Measurements from ENCODE around the gene MESP2.

Gene MESP2

DNA sequence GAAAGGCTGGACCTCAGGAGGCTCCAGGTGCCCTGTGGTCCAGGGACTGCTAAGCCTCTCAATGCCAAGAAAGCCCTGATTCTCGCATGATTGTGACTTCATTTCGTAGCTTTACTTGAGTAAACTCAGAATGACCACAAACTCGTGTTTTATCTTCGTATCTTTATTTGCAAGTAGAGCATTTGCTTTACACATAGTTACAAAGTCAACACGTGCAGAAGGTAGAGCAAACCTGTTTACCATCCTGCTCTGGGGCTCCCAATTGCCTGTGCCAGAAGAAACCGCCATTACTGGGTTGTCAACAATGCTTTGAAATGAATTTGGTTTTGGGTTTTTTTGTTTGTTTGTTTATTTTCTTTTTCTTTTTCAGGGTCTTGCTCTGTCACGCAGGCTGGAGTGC is 19.2 kb upstream of the MESP2 start:
- DNase-seq, result no peak

DNA sequence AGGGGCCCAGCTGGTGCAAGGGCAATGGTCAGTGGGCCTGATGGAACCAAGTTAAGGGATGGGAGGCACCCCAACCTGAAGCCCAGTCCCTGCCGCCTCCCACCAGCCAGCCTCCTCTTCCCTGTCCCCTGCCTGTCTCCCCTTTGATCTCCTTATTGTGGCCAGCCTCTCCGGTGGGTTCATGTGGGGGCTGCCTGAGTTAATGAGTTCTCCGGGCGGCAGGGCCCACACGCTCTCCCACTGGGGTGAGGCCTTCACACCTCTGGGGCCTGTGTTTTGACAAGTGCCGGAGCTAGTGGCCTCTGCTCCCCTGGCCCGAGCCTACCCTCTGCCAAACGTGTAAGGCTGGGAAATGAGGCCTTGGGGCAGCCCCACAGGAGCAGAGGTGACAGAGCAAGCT is 17.8 kb upstream of the MESP2 start:
- DNase-seq, result no peak

DNA sequence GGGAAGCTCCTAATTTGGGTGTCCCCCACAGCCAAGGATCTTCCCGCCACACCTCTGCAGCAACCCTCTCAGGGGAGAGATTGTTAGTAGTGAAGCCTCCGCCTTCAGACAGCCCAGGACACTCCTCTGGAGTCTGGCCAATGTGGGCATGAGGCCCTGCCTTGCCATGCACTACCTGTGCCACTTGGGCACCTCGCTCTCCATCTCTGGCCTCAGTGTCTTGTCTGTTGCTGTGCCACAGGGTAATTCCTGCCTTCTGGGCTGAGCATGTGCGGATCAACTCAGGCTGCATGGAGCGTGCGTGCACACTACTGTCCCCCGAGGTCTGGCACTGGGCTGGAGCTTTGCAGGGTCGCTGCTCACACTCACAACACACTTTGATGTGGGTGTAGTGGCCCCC is 17.2 kb upstream of the MESP2 start:
- no peak for DNase-seq

DNA sequence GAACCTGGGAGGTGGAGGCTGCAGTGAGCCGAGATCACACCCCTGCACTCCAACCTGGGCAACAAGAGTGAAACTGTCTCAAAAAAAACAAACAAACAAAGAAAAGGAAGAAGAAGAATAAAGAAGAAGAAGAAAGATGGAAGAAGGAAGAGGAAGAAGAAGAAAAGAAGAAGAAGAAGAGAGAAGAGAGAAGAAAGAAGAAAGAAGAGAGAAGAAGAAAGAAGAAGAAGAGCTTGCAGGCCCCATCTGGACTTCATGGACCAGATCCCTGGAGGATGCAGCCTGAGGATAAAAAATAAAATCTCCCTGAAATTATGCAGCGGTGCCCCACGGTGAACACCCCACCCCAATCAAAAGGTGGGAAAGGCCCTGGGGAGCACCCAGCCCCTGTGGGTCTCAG is 16.3 kb upstream of the MESP2 start:
- no peak for DNase-seq

DNA sequence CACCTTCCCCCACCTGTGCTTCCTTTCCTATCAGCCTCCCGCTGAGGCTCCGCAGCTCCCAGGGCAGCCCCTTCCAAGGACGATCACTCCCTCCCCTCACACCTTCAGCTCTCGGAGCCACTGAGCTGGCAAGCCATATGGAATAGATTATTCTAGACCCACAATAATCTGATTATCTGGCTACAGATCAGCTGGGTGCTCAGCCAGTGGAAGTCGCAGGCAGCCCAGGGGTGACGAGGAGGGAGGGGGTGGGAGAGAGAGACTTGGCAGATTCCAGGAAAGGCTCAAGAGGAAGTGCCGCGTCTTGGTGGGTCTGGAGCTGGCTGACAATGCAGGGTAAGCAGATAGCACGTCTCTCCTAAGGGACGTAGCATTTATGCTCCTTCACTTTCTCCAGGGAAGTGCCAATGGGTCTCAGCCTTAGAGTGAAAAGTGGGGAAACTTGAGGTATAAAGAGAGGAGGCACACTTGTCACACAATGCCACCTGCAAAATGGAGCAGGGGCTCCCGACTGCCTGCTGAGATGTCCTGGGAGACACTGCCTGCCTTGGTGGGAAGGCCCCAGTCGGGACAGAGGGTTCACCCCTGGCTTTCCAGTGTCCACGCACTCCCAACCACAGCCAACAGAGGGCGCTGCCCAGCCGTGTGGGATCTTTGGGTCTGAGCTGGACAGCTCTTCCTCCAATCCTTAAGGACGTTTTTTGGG is 15.7 kb upstream of the MESP2 start:
- DNase-seq, result peak; percentile 83

DNA sequence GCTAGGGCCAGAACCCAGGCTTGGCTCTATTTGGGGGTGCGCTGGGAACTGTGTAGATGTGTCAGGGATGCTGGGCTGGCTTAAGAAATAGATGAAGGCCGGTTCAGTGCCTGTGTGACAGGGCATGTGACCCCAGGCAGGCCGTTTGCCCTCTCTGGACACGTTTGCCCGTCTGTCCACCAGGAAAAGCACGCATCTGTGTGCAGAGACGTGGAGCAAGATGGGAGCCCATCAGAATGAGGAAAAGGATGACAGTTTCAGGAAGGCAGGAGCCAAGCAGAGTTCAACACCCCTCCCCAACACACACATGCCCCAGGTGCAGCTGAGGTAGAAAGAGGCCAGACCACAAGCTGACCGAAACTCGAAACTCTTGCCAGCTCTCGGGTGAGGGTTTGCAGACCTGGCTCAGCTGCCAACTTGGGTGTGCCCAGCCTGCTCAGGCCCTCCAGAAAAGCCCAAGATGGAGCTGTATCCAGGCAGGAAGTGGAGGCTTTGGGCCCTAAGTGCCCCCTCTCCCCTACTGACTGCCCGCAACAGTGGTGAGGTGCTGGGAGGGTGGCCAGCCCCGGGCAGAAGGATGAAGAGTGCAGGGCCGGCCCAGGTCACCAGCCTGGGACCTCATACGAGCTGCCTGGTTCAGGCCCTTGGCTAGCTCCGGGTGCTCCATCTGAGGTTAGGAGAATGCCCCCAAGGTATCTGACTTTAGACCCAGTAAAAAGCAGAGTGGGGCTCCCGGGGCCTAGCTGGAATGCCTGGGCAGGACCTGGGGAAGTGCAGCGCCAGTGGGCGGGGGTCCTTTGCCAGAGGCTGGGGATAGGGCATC is 14.9 kb upstream of the MESP2 start:
- no peak for DNase-seq

DNA sequence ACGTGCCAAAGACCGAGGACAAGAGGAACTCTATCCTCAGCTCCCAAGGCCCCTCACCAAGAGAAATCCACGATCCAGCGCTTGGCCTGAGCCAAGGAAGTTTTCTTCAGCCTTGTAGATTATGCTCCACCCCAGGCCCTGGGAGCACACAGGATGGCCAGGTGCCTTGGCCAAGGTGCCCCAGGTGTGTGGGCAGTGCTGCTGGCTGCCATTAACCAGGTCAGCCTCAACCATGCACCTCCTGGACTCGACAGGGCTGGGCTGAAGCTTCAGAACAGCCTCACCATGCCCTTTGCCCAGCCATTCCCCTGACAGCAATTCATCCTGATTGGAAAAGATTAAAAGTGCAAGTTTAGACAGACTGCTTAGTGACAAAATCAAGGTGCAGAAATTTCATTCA is 14.2 kb upstream of the MESP2 start:
- DNase-seq, result no peak

DNA sequence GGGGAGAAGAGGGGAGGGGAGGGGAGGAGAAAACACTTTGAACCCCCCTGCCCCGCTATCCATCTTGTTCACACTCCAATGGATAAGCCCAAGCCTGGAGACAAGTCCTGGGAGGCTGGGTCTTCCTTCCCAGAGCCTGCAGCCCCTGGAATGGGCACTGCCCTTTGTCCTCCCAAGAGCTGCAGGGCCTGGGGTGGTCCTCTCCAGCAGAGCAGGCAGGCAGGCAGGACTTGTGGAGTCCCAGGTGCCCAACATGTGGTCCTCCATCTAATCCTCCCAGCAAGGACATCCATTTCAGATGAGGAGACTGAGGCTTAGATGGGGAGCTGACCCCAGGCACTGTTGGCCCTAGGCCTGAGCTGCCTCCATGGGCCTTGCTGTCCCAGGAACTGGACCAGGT is 10.4 kb upstream of the MESP2 start:
- no peak for DNase-seq

DNA sequence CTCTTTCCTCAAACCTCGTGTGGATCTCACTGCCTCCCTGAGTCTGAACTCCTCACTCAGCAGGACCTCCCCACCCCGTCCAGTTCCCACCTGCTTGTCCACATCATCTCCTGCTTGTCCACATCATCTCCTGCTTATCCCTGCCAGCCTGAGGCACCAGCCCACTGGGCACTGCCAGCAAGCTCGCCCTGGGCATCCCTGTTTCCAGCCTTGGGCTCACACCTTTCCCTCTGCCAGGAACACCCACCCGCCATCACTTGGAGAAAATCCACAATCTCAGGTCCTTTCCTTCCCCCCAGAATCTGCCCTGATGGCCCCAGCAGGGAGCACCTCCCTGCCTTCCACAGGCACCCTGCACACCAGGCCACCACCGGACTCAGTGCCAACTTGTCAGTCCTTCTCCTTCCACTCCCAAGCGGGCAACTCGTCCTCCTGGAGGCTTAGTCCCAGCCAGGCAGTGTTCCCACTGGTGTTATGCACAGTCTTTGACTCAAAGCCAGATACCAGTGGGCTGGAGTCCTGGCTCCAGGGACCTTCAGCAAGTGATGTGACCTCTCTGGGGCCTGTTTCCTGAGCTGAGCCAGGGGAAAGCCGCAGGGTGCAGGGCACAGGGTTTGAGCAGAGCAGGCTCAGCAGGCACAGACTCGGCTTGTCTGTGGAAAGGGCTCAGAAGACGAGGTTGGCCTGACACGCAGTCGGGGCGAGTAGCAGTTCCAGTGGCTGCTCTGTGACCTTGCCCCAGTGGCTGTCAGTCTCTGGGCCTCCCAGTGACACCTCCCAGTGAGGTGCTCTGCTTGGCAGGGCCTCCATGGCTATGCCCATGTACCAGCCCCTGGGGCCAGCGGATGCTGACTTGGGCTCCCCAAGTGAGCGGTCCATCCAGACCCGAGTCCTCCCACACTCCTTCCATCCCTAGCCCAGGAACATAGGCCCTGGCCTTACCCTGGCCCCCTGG is 9.5 kb upstream of the MESP2 start:
- no peak for DNase-seq

DNA sequence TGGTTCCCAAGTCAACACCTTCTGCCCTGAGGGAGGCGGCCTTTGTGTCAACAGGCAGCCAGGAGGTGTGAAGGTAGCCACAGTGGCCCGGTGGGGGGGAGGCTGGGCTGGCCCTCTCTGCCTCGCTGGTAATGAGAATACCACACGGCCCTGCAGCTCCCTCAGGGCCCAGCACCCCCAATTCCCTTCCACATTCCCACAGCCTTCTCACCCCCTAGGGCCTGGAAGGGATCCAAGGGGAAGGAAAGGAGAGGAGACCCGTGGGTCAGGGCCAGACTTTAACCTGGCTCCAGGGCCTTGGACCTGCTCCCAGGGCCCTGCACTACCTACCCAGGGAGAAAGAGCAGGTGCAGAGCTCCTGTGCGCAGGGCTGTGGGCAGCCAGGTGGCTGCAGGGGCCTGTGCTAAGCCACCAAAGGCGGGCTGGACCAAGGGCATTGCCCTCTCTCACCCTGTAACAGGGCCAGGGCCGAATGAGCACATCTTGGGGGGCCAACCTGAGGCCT is 8.7 kb upstream of the MESP2 start:
- DNase-seq, result no peak

DNA sequence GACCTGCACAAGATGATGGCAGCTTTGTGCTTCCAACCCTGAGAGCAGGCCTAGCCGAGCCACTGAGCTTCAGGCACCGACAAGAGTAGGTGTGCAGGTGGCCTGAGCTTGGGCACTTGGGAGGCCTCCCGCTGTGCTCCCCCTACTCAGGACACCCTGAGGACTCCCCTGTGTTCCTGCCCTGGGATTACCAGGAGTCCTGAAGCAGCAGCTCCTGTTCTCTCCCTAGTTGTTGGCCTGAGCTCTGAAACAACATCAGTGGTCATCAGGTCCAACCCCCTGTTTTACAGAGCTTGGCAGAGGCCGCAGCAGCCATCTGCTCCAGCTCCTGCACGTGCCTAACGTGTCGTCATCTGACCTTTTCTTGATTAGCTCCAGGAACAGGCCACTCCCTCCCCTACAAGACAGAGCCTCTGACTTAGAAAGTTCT is 8.0 kb upstream of the MESP2 start:
- no peak for DNase-seq

DNA sequence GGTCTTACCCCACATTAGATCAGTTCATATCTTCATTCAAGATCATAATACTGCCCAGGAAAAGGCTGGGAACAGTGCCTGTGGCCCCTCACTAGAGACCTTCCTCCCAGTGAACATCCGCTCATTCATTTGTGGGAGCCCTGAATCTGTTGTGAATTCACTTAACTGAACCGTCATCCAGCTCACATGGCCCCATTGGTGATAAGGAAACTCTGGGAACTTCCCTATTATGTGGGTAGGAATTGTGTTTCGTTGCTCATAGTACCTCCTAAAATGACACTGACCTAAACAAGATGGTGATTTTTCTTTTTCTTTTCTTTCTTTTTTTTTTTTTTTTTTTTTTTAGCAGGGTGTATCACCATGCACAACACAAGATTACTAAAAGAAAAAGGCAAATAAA is 6.8 kb upstream of the MESP2 start:
- no peak for DNase-seq

DNA sequence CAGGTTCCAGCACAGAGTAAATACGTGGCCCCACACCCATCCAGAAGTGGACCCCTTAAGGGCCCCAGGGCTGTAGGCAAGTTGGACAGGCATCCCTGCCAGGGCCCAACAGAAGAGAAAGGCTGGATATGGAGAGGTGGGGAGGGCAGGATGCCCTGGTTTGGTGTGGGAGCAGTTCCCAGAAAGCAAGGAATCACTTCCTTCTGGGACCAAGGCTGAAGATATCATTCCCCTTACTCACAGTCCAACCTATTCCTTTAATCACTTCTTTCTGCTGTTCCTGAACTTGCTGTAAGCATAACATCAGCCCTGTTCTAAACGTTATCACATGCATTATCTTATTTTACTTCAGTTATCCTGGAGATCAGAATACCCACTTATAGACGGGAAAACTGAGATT is 6.1 kb upstream of the MESP2 start:
- DNase-seq, result no peak

DNA sequence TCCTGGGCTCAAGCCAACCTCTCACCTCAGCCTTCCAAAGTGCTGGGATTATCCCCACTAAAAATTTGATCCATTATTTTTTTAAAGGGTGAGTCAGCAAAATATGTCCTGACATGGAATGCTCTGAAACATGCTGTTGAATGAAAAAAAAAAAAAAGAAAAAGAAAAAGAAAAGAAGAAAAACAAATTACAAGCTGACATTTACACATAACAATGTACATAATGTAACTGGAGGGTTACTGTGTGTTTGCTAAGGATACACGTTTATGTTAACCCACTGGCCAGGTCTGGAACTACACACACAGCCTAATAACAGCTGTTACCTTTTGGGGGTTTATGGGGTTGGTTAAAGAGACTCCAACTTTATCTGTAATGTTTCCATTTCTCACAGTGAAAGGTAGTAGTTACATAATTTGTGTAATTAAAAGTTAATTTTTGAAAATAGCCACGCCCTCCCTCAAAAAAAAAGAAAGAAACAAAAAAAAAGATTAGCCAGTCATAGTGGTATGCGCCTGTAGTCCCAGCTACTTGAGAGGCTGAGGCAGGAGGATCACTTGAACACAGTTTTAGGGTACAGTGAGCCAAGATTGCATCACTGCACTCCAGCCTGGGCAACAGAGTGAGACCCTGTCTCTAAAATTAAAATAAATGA is 3.1 kb upstream of the MESP2 start:
- DNase-seq, result no peak

DNA sequence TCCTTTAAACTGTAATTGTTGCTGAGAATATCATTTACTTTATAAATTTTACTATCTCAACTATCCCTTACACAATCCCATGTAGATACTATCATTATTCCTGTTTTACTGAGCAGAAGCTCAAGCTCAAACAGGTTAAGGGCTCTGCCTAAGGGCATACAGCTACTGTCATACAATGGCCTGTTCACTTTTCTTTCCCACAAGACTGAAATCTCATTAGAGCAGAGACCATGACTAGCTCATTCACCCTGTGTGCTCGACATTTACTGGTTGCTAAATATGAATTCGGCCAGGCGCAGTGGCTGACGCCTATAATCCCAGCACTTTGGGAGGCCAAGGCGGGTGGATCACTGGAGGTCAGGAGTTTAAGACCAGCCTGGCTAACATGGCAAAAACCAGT is 1.6 kb upstream of the MESP2 start:
- no peak for DNase-seq

DNA sequence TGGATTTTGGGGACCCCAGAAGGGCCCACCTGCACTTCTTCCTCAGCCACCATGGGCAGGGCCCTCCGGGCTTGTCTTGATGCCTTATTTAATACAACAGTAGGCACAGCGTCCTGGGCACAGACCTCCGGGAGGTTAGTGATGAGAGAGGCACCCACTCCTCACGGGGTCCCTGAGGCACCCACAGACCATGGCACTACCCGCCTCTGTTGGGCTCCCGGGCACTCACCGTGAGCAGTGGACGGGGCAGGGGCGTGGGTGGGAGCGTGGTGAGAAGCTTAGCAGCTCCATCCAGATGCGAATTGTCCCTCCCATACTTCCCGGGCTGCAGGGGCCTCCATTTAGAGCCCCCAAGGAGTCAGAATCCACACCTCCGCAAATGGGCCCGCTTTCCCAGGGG is 317 bp upstream of the MESP2 start:
- DNase-seq, result no peak

DNA sequence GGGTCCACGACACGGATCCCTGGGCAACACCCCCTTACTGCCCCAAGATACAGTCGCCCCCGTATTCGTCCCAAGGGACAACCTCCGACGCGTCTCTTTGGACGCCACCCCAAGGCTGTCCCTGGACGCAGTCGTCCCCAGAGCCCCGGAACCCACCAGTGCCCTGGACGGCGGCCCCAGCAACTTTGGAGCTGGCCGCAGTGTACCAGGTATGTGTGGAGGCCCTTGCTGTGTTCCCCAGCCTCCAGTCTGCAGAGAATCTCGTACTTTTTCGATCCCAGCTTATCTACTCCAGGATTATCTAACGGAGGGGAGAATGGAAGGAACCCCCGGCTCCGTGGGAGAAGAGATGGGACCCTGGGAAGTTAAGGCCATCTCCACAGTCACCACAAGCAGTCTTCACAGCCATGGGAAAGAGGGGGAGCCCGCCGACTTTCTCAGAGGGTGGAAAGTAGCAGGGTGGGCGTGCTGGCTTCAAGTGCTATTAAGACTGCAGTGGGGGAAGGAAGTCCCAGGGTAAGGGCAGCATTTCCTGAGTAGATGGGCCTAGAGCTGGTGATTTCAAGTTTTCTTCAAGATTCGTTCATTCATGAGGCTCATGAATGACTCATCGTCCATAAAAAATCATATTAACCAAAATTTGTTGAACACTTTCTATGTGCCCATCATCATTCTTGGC is 1.1 kb downstream of the MESP2 start:
- no peak for DNase-seq

DNA sequence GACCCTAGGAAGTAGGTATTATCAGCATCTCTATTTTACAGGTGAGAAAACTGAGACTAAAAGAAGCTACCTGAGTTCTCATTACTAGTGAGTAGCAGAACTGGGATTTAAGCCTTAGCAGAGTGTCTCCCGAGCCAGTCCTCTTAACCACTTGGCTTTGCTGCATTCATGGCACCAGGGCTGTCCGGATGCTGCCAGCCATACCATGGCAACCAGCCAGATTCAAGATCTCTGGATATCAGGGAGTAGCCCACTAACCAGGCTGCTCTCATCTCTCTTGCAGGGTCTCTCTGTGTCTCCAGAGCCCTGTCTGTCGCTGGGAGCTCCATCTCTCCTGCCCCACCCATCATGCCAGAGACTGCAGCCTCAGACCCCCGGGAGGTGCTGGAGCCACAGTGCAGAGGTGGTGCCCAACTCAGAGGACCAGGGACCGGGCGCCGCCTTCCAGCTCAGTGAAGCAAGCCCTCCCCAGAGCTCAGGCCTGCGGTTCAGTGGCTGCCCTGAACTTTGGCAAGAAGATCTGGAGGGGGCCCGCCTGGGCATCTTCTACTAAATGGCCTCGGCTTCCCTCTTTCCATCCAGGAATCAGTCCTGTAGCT is 1.7 kb downstream of the MESP2 start:
- no peak for DNase-seq

DNA sequence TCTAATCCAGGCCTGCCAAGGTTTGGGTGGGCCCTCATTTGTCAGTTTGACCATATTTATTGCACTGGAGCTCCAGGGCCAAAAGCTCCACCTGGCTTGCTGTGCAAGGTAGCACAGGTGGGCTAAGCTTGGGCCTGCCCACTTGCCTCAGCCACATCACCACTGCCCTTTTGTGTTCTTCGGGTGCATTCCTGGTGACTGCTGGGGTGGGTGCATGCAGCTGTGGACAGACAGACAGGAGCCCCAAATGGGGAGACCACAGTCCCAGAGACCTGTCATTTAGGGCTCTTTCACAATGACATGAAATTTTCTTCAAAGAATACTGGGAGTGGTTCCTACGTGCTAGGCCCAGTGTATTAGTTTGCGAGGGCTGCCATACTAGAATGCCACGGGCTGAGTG is 2.7 kb downstream of the MESP2 start:
- DNase-seq, result no peak

DNA sequence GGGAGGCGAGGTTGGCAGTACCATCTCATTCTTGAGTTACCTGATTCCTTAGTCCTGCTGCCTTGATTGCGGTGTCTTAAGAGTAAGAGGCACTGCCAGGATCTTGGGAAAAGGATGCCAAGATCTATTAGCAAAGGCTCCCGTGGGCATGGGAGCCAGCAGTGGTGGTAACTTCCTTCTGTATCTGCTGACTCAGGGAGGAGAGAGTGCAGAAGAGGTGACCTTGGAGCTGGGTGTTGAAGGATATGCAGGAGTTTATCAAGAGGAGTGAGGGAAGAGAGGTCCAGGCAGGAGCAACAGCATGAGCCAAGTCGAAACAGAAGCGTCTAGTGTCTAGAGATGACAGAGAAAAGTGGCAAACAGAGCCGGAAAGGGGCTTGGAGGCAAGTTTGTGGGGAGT is 4.5 kb downstream of the MESP2 start:
- DNase-seq, result no peak

DNA sequence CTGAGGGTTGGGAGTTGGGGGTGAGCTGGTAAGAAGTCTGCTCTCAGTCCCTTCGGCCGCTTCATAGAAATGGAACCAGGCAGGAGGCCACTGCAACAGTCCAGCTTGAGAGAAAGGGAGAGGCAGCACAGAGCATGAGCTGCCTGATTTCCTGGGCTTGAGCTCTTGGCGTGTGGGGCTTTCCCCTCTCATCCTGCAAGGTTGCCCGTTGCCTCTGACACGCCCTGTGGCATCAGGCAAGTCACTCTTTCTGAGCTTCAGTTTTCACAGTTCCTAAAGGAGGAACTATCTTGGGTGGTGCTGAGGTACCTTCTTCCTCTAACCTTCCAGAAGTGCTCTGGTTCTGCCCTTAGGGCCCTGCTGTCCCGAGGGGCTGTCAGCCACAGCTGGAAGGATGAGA is 4.9 kb downstream of the MESP2 start:
- peak; percentile 55 for DNase-seq
